ENCODE results near the gene ABCB8.

Gene ABCB8

GRCh38 chr7:151080067-151080521 is 51.8 kb downstream of the ABCB8 start:
- no peak for DNase-seq (ENCODE audit: low spot score)
- TF ChIP-seq CTCF (IDR thresholded peaks at IDR 0.05; ENCODE audit: extremely low read depth, missing control alignments) = no peak

- peak; percentile 99 for DNase-seq (ENCODE audit: low spot score)
- no peak for TF ChIP-seq CTCF (IDR thresholded peaks at IDR 0.05; ENCODE audit: extremely low read depth, missing control alignments)
Observed at GRCh38 chr7:151080522-151081169, 52.4 kb downstream of the ABCB8 start, which contains the start of gene FASTK. Gene FASTK (minus strand): TSS chr7:151080809. CDS start chr7:151080766, 43 bp downstream.

- DNase-seq (ENCODE audit: low spot score) = no peak
- TF ChIP-seq CTCF (IDR thresholded peaks at IDR 0.05; ENCODE audit: extremely low read depth, missing control alignments) = no peak
Observed at GRCh38 chr7:151081170-151082101, 53.2 kb downstream of the ABCB8 start.

DNA sequence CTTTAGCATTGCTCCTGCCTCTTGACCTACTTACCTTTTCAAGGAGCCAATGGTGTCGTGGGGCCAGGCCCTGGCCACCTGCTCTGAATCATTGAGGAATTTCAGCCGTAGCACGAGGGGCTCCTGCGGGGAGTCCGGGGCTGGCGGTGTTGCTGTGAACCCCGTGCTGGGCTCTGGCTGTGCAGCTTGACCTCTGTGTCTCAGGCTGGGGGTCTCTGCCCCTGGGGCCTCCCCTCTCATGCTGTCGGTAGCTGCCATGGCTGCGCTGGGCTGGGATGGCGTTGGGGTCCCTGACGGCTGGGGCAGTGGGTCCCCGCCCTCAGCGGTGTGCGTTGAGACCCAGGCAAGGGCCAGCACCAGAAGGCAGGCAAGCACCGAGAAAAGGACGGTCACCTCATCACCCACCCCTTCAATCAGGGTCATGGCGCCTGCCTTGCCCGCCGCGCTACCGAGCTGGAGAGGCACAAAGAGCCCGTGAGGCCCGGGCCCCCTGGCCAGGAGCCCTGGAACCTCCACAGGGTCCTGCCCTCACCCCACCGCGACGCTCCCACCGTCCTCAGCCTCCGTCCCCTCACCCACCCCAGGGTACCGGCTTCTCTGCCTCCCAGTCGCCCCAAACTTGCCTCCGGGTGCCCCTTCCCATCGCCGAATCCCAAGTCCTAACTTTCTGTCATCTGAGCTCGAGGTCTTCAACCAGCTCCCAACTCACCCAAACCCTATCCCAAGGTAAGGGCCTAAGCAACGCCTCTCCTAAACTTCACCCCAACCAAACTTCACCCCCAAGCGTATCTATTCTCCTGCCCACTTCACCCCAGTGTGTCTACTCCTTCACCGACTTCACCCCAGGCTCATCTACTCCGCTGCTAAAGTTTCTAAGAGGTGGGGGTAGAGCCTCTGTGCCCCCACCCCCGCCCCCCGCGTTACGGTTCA is 54.2 kb downstream of the ABCB8 start:
- no peak for DNase-seq (ENCODE audit: low spot score)
- no peak for TF ChIP-seq CTCF (IDR thresholded peaks at IDR 0.05; ENCODE audit: extremely low read depth, missing control alignments)

DNA sequence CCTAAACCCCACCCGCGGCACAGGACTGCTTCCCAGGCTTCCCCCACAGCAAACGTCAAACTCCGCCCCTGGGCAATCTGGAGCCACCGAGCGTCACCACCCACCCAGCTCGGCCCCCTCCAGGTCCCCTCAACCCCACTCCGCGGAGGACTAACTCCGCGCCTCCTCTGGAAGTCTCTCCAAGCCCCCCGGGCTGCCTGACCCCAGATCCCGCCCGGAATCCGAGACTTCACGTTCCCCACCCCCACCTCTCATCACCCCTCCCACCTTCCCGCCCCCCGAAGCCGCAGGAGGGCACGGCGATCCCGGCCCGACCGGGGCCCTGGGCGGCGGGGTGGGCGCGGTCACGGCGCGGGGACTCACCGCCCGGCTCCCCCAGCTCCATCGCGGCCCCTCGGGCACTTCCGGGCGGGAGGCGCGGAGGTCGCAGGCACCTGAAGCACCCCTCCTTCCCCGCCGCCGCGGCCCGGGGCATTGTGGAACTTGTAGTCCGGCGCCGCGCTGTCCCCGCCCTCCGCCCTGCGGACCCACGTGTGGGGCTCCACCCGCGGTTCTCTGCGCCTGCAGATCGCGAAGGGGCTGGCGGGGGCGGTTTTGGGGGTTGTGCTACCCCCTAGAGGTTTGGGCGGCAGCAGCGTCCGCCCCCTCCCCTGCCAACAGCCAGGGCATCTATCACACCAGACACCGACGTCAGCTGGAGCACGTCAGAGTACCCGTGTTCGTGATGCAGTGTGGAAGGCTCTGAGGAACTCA is 55.0 kb downstream of the ABCB8 start, which contains the start of gene TMUB1:
TSS of gene TMUB1 (minus strand) at position 423 of the 753 bp plus-strand sequence. CDS start 930 bp downstream, outside the sequence.
- TF ChIP-seq CTCF (IDR thresholded peaks at IDR 0.05; ENCODE audit: extremely low read depth, missing control alignments) = no peak
- peak; percentile 92 for DNase-seq (ENCODE audit: low spot score)

- no peak for TF ChIP-seq CTCF (IDR thresholded peaks at IDR 0.05; ENCODE audit: extremely low read depth, missing control alignments)
- no peak for DNase-seq (ENCODE audit: low spot score)
Observed at GRCh38 chr7:151083824-151084160, 55.5 kb downstream of the ABCB8 start.

Measured in GM20000 (cell line).